Dedifferentiated amniotic fluid mesenchymal stem cell (primary cell): ENCODE measurements around the gene ARG2.

Experiments
- DNase-seq: peaks from one replicate; pipeline ENCODE4 v3.0.0-alpha.2; 2016; ENCODE audit errors: extremely low spot score

ARG2 gene

GRCh38 chr14:67638642-67639041, 18.9 kb downstream of the ARG2 start:
- DNase-seq: no peak

GRCh38 chr14:67641480-67641879, 21.8 kb downstream of the ARG2 start:
- no peak for DNase-seq

GRCh38 chr14:67641902-67642749, 22.4 kb downstream of the ARG2 start:
- DNase-seq: no peak

GRCh38 chr14:67643713-67644112, 24.0 kb downstream of the ARG2 start:
- no peak for DNase-seq

GRCh38 chr14:67644428-67644827, 24.7 kb downstream of the ARG2 start:
- no peak for DNase-seq

- no peak for DNase-seq
Observed at GRCh38 chr14:67645414-67645813, 25.7 kb downstream of the ARG2 start.

- DNase-seq: no peak
Observed at GRCh38 chr14:67646131-67646530, 26.4 kb downstream of the ARG2 start.

GRCh38 chr14:67650151-67650550, 30.4 kb downstream of the ARG2 start:
- no peak for DNase-seq

- DNase-seq: no peak
Observed at GRCh38 chr14:67650694-67651093, 31.0 kb downstream of the ARG2 start.

GRCh38 chr14:67652189-67652588, 32.5 kb downstream of the ARG2 start:
- DNase-seq: no peak

GRCh38 chr14:67653651-67654280, 34.0 kb downstream of the ARG2 start:
- peak; percentile 75 for DNase-seq

- DNase-seq: no peak
Observed at GRCh38 chr14:67663633-67664032, 43.9 kb downstream of the ARG2 start.

GRCh38 chr14:67665868-67666267, 46.1 kb downstream of the ARG2 start:
- DNase-seq: peak; percentile 34

GRCh38 chr14:67666750-67667449, 47.2 kb downstream of the ARG2 start:
- DNase-seq: peak; percentile 65

- DNase-seq: no peak
Observed at GRCh38 chr14:67668559-67668958, 48.8 kb downstream of the ARG2 start.

- DNase-seq: no peak
Observed at GRCh38 chr14:67673451-67673850, 53.7 kb downstream of the ARG2 start.

- DNase-seq: peak; percentile 57
Observed at GRCh38 chr14:67674139-67674479, 54.4 kb downstream of the ARG2 start.

- DNase-seq: peak; percentile 41
Observed at GRCh38 chr14:67674480-67675218, 54.9 kb downstream of the ARG2 start, which contains the start of gene VTI1B. Gene VTI1B, minus strand, starts transcription at chr14:67674632. Its CDS starts 143 bp downstream, at chr14:67674489.

GRCh38 chr14:67675219-67675582, 55.5 kb downstream of the ARG2 start:
- no peak for DNase-seq

- DNase-seq: no peak
Observed at GRCh38 chr14:67679006-67679405, 59.3 kb downstream of the ARG2 start.

GRCh38 chr14:67680121-67680602, 60.4 kb downstream of the ARG2 start:
- DNase-seq: peak; percentile 50

- DNase-seq: no peak
Observed at GRCh38 chr14:67680941-67681340, 61.2 kb downstream of the ARG2 start.
